Endothelial cell of umbilical vein (primary cell): ENCODE measurements around the gene CREBL2. TPM values are rescaled to one million over a fixed set of nuclear protein-coding genes. Genes with fewer than 3 reads are reported as not detected.

Experiments used
- BruUV-seq: library from RNA; stranded (reverse); fragments of 400-500 nt; replicated peaks from 2 replicates; lab custom pipeline; 2021; lab: Mats Ljungman, UMichigan
- CTCF ChIA-PET: fragments of 300-600, 350-600 bp; sonication (Branson Sonifier 250); formaldehyde crosslinking; loops from one replicate; lab custom pipeline; 2021; ENCODE audit warnings: antibody characterized with exemption, inconsistent platforms; lab: Charles Lee
- POLR2A ChIA-PET: fragments of 300-600, 350-600 bp; sonication (Branson Sonifier 250); formaldehyde crosslinking; loops from one replicate; lab custom pipeline; 2021; ENCODE audit warnings: antibody characterized with exemption, inconsistent platforms; lab: Charles Lee
- DNase-seq: peaks from one replicate; pipeline ENCODE4 v3.0.0-alpha.2; 2011; ENCODE audit warnings: low read depth, low spot score
- FAIRE-seq: peaks from 2 replicates; lab custom pipeline; 2011; peaks lifted over from hg19 to GRCh38; lab: Jason Lieb, UNC
- H2AFZ ChIP-seq: 2 replicates; pipeline ENCODE4 v1.6.0; 2012; ENCODE audit warnings: low read depth, low read length, control low read depth, inconsistent platforms
- H3K27ac ChIP-seq: 2 replicates; pipeline ENCODE4 v1.5.1; 2011; ENCODE audit warnings: low read depth, mild to moderate bottlenecking, control low read depth, low read length, moderate library complexity; ENCODE audit not compliant: insufficient read depth
- H3K27me3 ChIP-seq, 2 experiments: 2 replicates each; pipeline versions ENCODE4 v1.6.0 to v1.6.1; 2011; ENCODE audit warnings: low read length in 2 of 2, mixed read lengths in 1 of 2; ENCODE audit not compliant: control insufficient read depth in 2 of 2, insufficient read depth in 2 of 2
- H3K36me3 ChIP-seq, 2 experiments: 2 replicates in 1 of 2; 3 replicates in 1 of 2; pipeline ENCODE4 v1.5.1; 2011; ENCODE audit warnings: low read length in 2 of 2, mild to moderate bottlenecking in 1 of 2, moderate library complexity in 1 of 2; ENCODE audit not compliant: control insufficient read depth in 2 of 2, insufficient read depth in 2 of 2; ENCODE audit errors: extremely low read depth in 1 of 2
- H3K4me1 ChIP-seq: 3 replicates; pipeline ENCODE4 v1.5.1; 2011; ENCODE audit warnings: mild to moderate bottlenecking, low read length; ENCODE audit not compliant: control insufficient read depth, insufficient read depth; ENCODE audit errors: extremely low read depth
- H3K4me2 ChIP-seq: 2 replicates; pipeline ENCODE4 v1.6.1; 2011; ENCODE audit warnings: low read length, control low read depth, mixed read lengths; ENCODE audit not compliant: insufficient read depth
- H3K4me3 ChIP-seq, 3 experiments: fragments of 200-600 bp in 1 of 3; sonication (generic), shearing (Covaris generic) in 1 of 3; replicated peaks in 1 of 3; 2 replicates each; pipeline ENCODE4 v1.5.1; 2011 to 2016; ENCODE audit warnings: control low read depth in 3 of 3, low read length in 3 of 3, mild to moderate bottlenecking in 2 of 3, inconsistent platforms in 1 of 3, low read depth in 1 of 3, moderate library complexity in 1 of 3; ENCODE audit not compliant: insufficient read depth in 1 of 3
- H3K79me2 ChIP-seq: 2 replicates; pipeline ENCODE4 v1.6.0; 2012; ENCODE audit warnings: low read length, inconsistent platforms; ENCODE audit not compliant: control insufficient read depth, insufficient read depth
- H3K9ac ChIP-seq: replicated peaks from 2 replicates; pipeline ENCODE3; 2011; ENCODE audit warnings: low read length, control low read depth; ENCODE audit not compliant: insufficient read depth; ENCODE audit errors: extremely low read depth
- H3K9me1 ChIP-seq: replicated peaks from 3 replicates; pipeline ENCODE4 v1.6.0; 2011; ENCODE audit warnings: mild to moderate bottlenecking, low read length; ENCODE audit not compliant: control insufficient read depth, insufficient read depth; ENCODE audit errors: extremely low read depth
- H3K9me3 ChIP-seq: replicated peaks from 2 replicates; pipeline ENCODE4 v1.5.1; 2012; ENCODE audit warnings: low read length, inconsistent platforms; ENCODE audit not compliant: control insufficient read depth, insufficient read depth
- H4K20me1 ChIP-seq: replicated peaks from 2 replicates; pipeline ENCODE3; 2011; ENCODE audit warnings: mild to moderate bottlenecking, low read length; ENCODE audit not compliant: control insufficient read depth, insufficient read depth; ENCODE audit errors: extremely low read depth
- EZH2 ChIP-seq: IDR thresholded peaks from 2 replicates; pipeline ENCODE4 v1.6.1; 2012; ENCODE audit warnings: borderline replicate concordance, low read depth, mild to moderate bottlenecking, moderate library complexity, low read length, inconsistent platforms; ENCODE audit not compliant: severe bottlenecking
- FOS ChIP-seq: IDR thresholded peaks from 2 replicates; pipeline ENCODE4 v1.6.1; 2011; ENCODE audit warnings: mild to moderate bottlenecking, low read length, moderate library complexity, borderline replicate concordance; ENCODE audit not compliant: insufficient read depth
- GATA2 ChIP-seq: IDR thresholded peaks from 2 replicates; pipeline ENCODE4 v1.7.0; 2011; ENCODE audit warnings: low read depth, mild to moderate bottlenecking, moderate library complexity, mixed read lengths, low read length; ENCODE audit not compliant: insufficient read length, insufficient read depth
- JUN ChIP-seq: IDR thresholded peaks from 2 replicates; pipeline ENCODE4 v1.6.1; 2011; ENCODE audit warnings: borderline replicate concordance, low read depth; ENCODE audit not compliant: insufficient read length, insufficient read depth
- MAX ChIP-seq: IDR thresholded peaks from 2 replicates; pipeline ENCODE4 v1.6.1; 2011; ENCODE audit not compliant: insufficient read depth, insufficient read length
- MYC ChIP-seq: IDR thresholded peaks from one replicate; pipeline ENCODE4 v1.6.1; 2011; ENCODE audit warnings: mild to moderate bottlenecking, low read depth, low read length
- POLR2A ChIP-seq: IDR thresholded peaks from 2 replicates; pipeline ENCODE4 v1.6.1; 2012; ENCODE audit warnings: low read depth, mild to moderate bottlenecking, control low read depth, low read length
- POLR2AphosphoS5 ChIP-seq: IDR thresholded peaks from 2 replicates; pipeline ENCODE4 v1.6.1; 2012; ENCODE audit warnings: low read depth, mild to moderate bottlenecking, control low read depth, low read length, moderate library complexity; ENCODE audit not compliant: insufficient read depth
- dilution Hi-C: fragments of 300-500 bp; cut with MboI; formaldehyde crosslinking; loops from one replicate; pipeline ENCODE4 v1.15.0; 2019; ENCODE audit warnings: low sequenced_read_pairs; ENCODE audit not compliant: extremely low pct_ligation_motif_present
- intact Hi-C: fragments of 100-400 bp; cut with micrococcal nuclease; formaldehyde crosslinking; loops from one replicate; pipeline ENCODE4 v1.10.0; 2022
- polyA plus RNA-seq, 4 experiments: library from polyadenylated mRNA; depleted of rRNA in 3 of 4; stranded (reverse) in 3 of 4; unstranded in 1 of 4; fragments of >200 nt; gene quantifications; 2 replicates each; pipeline versions ENCODE4 v1.2.1 to v1.2.3, GENCODE V29; 2011 to 2012; ENCODE audit warnings: missing spikeins in 1 of 4
- total RNA-seq: library from RNA; stranded (reverse); gene quantifications from 2 replicates; pipeline ENCODE4 v1.2.3, GENCODE V29; 2021
- TF ChIP-seq, protein P1 (sequence below), 2 donors: IDR thresholded peaks; 1 replicate in 1 of 2; 2 replicates in 1 of 2; pipeline ENCODE4 v1.5.1; 2011; ENCODE audit warnings: low read length in 2 of 2, mild to moderate bottlenecking in 2 of 2, moderate library complexity in 2 of 2, control low read depth in 1 of 2, inconsistent platforms in 1 of 2, low read depth in 1 of 2; ENCODE audit not compliant: insufficient read depth in 1 of 2; ENCODE audit errors: extremely low read depth in 1 of 2

The CREBL2 gene
- total and polyA plus RNA-seq, 2 donors (not counting 3 experiments of a cell fraction or from before 2014, with no cell fraction given): 10.5 to 19.4 TPM

DNA sequence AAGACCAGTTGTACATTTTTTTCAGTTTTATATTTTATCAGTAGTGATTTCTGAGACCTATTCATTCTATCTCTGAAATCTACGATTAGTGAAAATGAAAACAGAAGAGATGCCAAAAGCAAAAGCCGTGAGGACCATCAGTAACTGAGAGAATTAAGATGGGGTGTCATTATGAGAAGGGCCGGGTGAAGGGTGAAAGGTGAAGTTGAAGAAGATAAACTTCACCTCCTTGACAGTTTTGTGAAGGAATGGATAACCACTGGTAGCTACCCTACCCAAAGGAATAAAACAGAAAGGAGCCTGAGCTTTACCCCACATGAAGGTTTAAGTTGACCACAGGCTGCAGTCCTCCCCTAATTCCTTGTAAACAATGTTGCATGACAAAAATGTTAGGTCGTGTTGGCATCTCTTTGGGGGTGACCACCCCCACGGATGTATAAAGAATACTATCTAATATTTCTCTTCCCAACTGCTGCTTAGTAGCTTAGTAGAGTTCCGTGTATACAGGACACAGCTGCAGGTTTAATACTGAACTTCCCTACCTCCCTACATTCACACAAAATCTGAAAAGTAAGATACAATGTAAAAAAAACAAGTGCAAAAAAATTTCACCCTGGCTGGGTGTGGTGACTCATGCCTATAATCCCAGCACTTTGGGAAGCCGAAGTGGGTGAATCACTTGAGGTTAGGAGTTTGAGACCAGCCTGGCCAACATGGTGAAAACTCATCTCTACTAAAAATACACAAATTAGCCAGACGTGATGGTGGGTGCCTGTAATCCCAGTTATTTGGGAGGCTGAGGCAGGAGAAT lies 60.4 kb downstream of the CREBL2 start:
- Histone ChIP-seq H3K4me1 (no peaks in the 10 kb centered on the region), H3K9ac (no peak overlapping the region), H3K79me2 (no peaks in the 10 kb centered on the region), H3K27ac (no peak overlapping the region), H3K9me3 (no peaks in the 10 kb centered on the region), H3K4me2 (no peak overlapping the region), H4K20me1 (no peaks in the 10 kb centered on the region), H3K27me3 (peaks cover 3 to 17% of the 10 kb centered on the region in 2 experiments), H2AFZ (no peak overlapping the region), H3K9me1 (no peaks in the 10 kb centered on the region), H3K36me3 (no peaks in the 10 kb centered on the region), H3K4me3 (no peak overlapping the region)
- CTCF ChIA-PET: interaction anchor here (1.1 to 1.7 kb wide), 3 partner anchors 9 to 15 kb away, joined by 3 to 4 read pairs (median 3); no protein-coding TSS in a partner anchor
- TF ChIP-seq MAX: no peak
- TF ChIP-seq FOS: peak; percentile 24
- DNase-seq: no peak
- no peak for FAIRE-seq
- no TSS peak for BruUV-seq
- dilution Hi-C loops (no loop called here), intact Hi-C loops (no loop called here)
- POLR2A ChIA-PET: no interaction called here

DNA sequence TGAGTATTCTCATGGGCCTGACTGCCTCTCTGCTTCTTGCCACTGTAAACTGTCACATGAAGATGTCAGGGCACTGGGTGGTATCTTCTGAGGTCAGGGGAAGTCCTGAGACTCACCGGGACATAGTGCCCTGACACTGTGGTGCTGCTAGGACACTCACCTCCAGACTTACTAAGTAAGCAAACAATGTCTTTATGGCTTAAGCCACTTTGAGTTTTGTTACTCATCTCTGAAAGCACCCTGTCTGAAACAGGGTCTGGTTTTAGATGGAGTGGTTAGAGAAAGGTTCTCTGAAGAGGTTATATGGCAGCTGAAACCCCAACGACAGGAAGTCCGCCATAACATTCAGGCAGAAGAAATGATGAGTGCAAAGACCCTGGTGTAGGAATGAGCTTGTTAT lies 61.6 kb downstream of the CREBL2 start:
- TF ChIP-seq JUN: no peak
- no peak for TF ChIP-seq MYC
- TF ChIP-seq MAX: no peak
- no peak for TF ChIP-seq POLR2AphosphoS5
- TF ChIP-seq EZH2: no peak
- TF ChIP-seq, protein P1, sequence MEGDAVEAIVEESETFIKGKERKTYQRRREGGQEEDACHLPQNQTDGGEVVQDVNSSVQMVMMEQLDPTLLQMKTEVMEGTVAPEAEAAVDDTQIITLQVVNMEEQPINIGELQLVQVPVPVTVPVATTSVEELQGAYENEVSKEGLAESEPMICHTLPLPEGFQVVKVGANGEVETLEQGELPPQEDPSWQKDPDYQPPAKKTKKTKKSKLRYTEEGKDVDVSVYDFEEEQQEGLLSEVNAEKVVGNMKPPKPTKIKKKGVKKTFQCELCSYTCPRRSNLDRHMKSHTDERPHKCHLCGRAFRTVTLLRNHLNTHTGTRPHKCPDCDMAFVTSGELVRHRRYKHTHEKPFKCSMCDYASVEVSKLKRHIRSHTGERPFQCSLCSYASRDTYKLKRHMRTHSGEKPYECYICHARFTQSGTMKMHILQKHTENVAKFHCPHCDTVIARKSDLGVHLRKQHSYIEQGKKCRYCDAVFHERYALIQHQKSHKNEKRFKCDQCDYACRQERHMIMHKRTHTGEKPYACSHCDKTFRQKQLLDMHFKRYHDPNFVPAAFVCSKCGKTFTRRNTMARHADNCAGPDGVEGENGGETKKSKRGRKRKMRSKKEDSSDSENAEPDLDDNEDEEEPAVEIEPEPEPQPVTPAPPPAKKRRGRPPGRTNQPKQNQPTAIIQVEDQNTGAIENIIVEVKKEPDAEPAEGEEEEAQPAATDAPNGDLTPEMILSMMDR (IDR thresholded peaks at IDR 0.05; ENCODE audit: extremely low read depth in 1 of 2, insufficient read depth in 1 of 2, low read depth in 1 of 2, low read length in 2 of 2): no peak
- TF ChIP-seq FOS: no peak
- TF ChIP-seq POLR2A: no peak
- TF ChIP-seq GATA2: no peak
- H3K36me3 ChIP-seq: no peaks in the 10 kb centered on the region
- DNase-seq: no peak
- H3K9me3 ChIP-seq: no peaks in the 10 kb centered on the region
- no peaks in the 10 kb centered on the region for H3K4me1 ChIP-seq
- no peak overlapping the region for H3K9ac ChIP-seq
- ChIA-PET POLR2A (no interaction called here), CTCF (interaction anchor here (0.7 kb wide), 1 partner anchor 1473 kb away, joined by 3 read pairs; no protein-coding TSS in a partner anchor)
- FAIRE-seq: no peak
- BruUV-seq: no TSS peak
- H3K27me3 ChIP-seq: peaks cover 3 to 8% of the 10 kb centered on the region in 2 experiments
- no peaks in the 10 kb centered on the region for H3K79me2 ChIP-seq
- H4K20me1 ChIP-seq: no peaks in the 10 kb centered on the region
- H2AFZ ChIP-seq: no peak overlapping the region
- H3K9me1 ChIP-seq: no peaks in the 10 kb centered on the region
- H3K4me2 ChIP-seq: no peak overlapping the region
- no peak overlapping the region for H3K4me3 ChIP-seq
- dilution Hi-C loops: no loop called here
- intact Hi-C loops: no loop called here
- H3K27ac ChIP-seq: no peak overlapping the region
